ENCODE measurements around the gene HOXD13. TPM values are rescaled to one million over a fixed set of nuclear protein-coding genes. Genes with fewer than 3 reads are reported as not detected.

The HOXD13 gene
- total and polyA plus RNA-seq, 2 of the 13 experiments (the other 11 are each of a cell fraction or from before 2014, with no cell fraction given) = not detected

DNA sequence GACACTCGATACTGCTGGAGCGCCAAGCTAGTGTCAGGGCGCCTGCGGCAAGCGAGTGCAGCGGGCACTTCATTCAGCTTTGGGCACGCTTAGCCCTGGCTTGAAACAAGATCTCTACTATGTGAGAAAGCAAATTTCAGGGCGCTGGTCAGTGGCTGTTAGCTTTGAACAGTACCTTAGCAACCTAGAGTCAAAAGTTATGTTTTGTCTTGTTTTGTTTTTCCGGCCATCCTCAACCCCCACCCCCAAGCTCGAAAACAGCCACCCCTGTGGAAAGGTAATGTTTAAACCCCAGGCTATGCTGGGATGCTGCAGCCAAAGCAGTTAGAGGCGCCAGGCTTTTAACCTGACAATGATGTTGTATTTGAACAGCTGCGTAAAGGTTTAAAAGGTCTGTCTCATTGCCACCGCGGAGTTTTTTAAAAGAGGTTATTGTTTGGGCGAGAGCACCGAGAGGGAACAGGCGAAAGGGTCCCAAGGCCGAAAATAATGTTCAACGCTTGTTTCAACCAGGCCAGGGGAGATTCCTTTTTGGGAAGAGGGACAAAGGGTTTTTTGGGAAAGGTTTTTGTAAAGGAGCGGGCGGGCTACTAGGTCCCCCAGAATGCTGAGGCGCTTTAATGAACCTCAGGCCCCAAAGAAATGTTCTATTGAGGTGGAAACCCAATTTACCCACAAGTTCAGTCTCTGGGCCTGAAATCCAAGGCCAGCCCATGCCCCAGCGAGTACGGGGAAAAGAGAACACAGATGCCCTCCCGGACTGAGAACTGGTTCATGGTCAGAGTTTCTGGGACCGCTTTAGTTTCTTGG, 21.8 kb downstream of the HOXD13 start:
- Histone ChIP-seq H3K79me2 (ENCODE audit: insufficient read depth, low read length) (no peaks in the 10 kb centered on the region), H4K20me1 (ENCODE audit: insufficient read depth, low read length) (no peaks in the 10 kb centered on the region), H3K4me1 (ENCODE audit: insufficient read depth, low read length) (peaks cover 14% of the 10 kb centered on the region), H3K4me3 (replicated peaks in 1 of 3; ENCODE audit: insufficient read depth in 1 of 3, low read depth in 2 of 3, low read length in 3 of 3) (no peak overlapping the region), H3K36me3 (replicated peaks in 1 of 2; ENCODE audit: control insufficient read depth in 1 of 2, insufficient read depth in 2 of 2, low read length in 2 of 2) (no peaks in the 10 kb centered on the region), H3K27me3 (ENCODE audit: control insufficient read depth in 1 of 2, insufficient read depth in 2 of 2, low read length in 2 of 2) (peaks cover 24 to 96% of the 10 kb centered on the region in 2 experiments; a peak in 4 of 5 replicates), H3K4me2 (ENCODE audit: low read depth, low read length) (0 out of 2 replicates have a peak overlapping the region, but pooled peaks have one; percentile 5), H3K27ac (ENCODE audit: extremely low read length, insufficient read depth, low read length) (no peak overlapping the region), H3K9ac (ENCODE audit: insufficient read depth, low read depth, low read length) (no peak overlapping the region), H3K9me3 (ENCODE audit: low read length) (no peaks in the 10 kb centered on the region), H2AFZ (ENCODE audit: low read length) (no peak overlapping the region)
- peak; percentile 24 for ATAC-seq
- WGBS (ENCODE audit: low lambda C conversion rate) = 23% methylated on average over 20 of the region's 26 CpGs
- POLR2A ChIA-PET = no interaction called here
- no TSS peak for BruUV-seq (replicated peaks)
- in situ Hi-C loops (cut with HindIII; ENCODE audit: extremely low pct_ligation_motif_present, low pct_unique_long_range_greater_than_20kb) = no loop called here
- intact Hi-C loops (cut with micrococcal nuclease; ENCODE audit: unreplicated experiment) = loop anchor here (5.0 kb wide), 2 partner anchors 523 to 1033 kb away; no protein-coding TSS in a partner anchor
- peak; percentile 45 for DNase-seq (ENCODE audit: low spot score)
- FAIRE-seq = no peak
- CTCF ChIA-PET (ENCODE audit: low intra/inter-chr PET ratio, low total read pairs) = no interaction called here
- TF ChIP-seq, protein P1, sequence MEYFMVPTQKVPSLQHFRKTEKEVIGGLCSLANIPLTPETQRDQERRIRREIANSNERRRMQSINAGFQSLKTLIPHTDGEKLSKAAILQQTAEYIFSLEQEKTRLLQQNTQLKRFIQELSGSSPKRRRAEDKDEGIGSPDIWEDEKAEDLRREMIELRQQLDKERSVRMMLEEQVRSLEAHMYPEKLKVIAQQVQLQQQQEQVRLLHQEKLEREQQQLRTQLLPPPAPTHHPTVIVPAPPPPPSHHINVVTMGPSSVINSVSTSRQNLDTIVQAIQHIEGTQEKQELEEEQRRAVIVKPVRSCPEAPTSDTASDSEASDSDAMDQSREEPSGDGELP (IDR thresholded peaks at IDR 0.05; ENCODE audit: borderline replicate concordance, low read depth) = peak; percentile 73
- TF ChIP-seq ZBTB4 (CRISPR knock-in tag; IDR thresholded peaks at IDR 0.05; ENCODE audit: borderline replicate concordance) (no peak), ZNF251 (CRISPR knock-in tag; IDR thresholded peaks at IDR 0.05) (no peak), TRAFD1 (CRISPR knock-in tag; IDR thresholded peaks at IDR 0.05; ENCODE audit: borderline replicate concordance) (no peak), SOX13 (IDR thresholded peaks at IDR 0.05) (no peak), SOX13 (CRISPR knock-in tag; conservative IDR thresholded peaks at IDR 0.05 in 1 of 2, IDR thresholded peaks at IDR 0.05 in 1 of 2) (peak in 1 of 2 experiments; percentile 37; a peak in 1 of 4 replicates), EP300 (IDR thresholded peaks at IDR 0.05; ENCODE audit: low read depth in 2 of 2, low read length in 2 of 2) (peak in 1 of 2 experiments; percentile 5; a peak in 1 of 4 replicates), EP300 (CRISPR knock-in tag; IDR thresholded peaks at IDR 0.05; ENCODE audit: borderline replicate concordance) (no peak), SOX6 (IDR thresholded peaks at IDR 0.05) (no peak), SOX6 (CRISPR knock-in tag; IDR thresholded peaks at IDR 0.05) (peak; percentile 51; the same call in 1 of the 2 replicates), CBX2 (IDR thresholded peaks at IDR 0.05; ENCODE audit: low read depth, low read length) (no peak; the same call in 1 of the 2 replicates), CBX2 (CRISPR knock-in tag; IDR thresholded peaks at IDR 0.05; ENCODE audit: low read depth) (0 out of 2 replicates have a peak, but pooled peaks have one; percentile 20), HDAC1 (CRISPR knock-in tag; IDR thresholded peaks at IDR 0.05) (peak; percentile 22; the same call in 1 of the 2 replicates), MLXIP (CRISPR knock-in tag; IDR thresholded peaks at IDR 0.05; ENCODE audit: borderline replicate concordance) (no peak)

Data from HepG2 (cell line).